Mesangial cell (primary cell): ENCODE measurements around the gene HAAO. TPM values are rescaled to one million over a fixed set of nuclear protein-coding genes. Genes with fewer than 3 reads are reported as not detected.

Experiments
- total RNA-seq: library from RNA; depleted of rRNA; stranded (reverse); fragments of >200 nt; gene quantifications from 2 replicates; pipeline ENCODE4 v1.2.3, GENCODE V29; 2015

The HAAO gene
- total RNA-seq = 0.33 and 1.9 TPM in 2 replicates

DNA sequence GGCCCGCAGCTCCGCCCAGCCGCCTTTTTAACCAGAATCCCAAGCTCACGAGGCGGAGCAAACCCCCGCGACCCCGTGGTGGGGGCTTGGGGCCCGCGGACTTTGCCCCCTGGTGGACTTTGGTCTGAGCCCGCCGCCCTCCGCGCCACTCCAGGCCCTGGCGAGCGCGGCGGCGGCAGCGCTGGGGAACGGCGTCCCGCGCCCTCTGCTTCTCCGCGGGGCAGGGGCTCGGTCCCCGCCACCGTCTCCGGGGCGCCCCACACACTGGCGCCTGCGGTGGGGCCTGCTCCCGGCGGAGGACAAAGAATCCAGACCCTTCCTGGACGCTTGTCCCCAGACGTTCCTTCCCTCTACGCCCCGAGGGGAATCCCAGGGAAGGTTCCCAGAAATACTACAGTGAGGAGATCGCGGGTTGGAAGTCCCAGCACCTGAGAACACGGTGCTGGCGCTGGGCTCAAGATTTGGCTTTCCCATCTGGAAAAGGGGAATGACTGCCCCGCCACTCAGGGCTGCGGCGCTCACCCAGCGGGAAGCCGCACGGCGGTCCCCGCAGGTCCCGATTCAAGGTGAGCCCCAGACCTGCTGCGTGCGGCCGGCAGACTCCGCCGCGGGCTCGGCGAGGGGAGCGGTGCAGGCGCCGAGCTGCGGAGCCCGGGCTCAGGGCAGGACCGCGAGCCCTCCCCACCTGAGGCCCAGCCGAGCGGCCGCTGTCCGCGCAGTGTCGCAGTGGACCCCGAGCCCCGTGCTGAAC, at the start of gene HAAO:
Gene HAAO (minus strand): TSS at position 1 of the 751 bp plus-strand sequence. CDS start 47 bp downstream, outside the sequence.

DNA sequence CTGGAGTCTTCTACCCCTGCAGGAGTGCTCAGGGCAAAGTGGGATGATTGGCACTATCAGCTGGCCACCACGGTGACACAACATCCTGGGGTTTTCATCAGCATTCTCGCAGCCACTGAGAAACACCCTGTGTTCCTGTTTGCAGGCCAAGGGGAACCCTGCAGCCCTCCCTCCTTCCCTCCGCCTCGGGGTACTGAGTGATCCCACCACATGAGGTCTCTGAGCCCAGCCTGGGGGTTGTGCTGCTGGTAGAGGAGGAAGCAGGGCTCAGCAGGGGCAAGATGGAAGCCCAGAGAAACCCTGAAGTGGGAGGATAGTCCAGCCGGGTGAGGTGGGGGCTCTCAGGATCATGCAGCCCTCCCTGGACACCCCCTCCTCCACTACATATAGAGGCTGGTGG, 28.3 kb downstream of the HAAO start, which contains the start of gene OXER1:
Gene OXER1 (minus strand): TSS at position 40 of the 400 bp plus-strand sequence. CDS start 73 bp downstream, outside the sequence.

Other genes starting within 250 kb of the HAAO start
- 17.4 and 29.8 TPM in 2 replicates for gene MTA3, start 224.0 kb downstream of the HAAO start, total RNA-seq
- gene OXER1, start 28.4 kb downstream of the HAAO start, total RNA-seq = 0.13 and 0.16 TPM in 2 replicates